ENCODE results near the gene FGF12.

Gene FGF12

DNA sequence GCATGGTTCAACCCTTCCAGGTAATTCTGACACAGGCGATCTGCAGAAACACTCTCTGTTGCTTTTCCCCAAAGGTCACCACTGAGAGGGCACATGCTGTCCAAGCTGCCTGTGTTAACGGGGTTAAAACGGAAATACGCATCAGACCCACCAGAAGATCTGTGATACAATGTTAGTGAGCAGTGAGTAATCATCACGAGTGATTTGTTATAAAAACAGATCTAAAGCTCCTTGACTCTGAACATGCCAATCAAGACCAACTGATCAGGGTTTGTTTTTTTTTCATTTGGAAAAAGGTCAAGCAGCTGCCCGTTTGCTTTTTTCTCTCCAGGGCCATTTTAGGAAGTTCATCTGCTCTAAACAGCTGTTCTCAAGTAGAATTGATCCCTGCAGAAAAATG lies 43.2 kb downstream of the FGF12 start:
- DNase-seq: no peak

DNA sequence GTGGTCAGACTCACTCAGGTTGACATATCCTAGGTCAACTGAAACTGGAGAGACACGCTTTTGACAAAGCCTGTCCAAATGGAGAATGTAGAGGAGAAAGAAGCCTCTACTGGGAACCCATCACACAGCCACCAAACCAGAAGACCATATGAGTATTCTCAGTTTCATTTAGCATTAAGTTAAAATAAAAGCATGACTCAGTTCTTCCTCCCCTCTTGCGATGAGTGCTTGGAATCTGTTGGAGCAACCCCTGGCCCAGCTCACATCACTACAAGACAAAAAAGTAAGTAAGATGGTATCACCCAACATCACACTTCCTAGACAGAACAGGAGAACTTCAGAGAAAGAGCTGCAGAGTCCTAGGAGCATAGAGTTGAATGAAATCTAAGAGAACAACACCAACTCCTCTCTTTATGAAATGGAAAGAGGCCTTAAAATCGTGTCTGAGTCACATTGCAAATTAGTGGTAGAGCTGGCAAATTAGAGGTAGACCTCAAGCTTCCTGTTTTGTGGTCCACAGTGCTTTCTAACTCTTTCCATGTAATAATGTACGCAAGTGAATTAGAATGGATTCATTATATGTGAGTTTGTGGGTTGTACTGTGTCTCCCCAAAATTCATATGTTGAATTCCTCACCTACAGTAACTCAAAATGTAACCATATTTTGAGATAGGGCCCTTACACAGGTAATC lies 51.2 kb downstream of the FGF12 start:
- no peak for DNase-seq

DNA sequence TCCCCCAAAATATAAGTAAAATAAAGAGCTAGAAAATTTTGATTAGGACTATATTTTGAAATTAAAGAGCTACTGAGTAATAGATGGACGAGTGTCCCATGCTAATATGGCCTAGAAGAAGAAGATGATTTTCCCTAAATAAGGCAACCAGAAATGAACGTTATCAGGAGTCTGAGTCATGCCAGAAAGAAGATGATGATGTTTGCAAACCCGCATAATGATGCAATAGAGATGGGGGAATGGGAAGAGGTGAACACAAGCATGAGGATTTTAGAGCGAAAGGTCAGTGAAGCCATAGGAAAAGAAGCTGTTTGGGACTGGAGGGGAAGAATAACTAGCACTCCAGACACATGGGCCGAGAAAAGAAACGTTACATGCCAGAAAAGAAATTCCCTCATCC lies 71.7 kb downstream of the FGF12 start:
- DNase-seq: no peak

DNA sequence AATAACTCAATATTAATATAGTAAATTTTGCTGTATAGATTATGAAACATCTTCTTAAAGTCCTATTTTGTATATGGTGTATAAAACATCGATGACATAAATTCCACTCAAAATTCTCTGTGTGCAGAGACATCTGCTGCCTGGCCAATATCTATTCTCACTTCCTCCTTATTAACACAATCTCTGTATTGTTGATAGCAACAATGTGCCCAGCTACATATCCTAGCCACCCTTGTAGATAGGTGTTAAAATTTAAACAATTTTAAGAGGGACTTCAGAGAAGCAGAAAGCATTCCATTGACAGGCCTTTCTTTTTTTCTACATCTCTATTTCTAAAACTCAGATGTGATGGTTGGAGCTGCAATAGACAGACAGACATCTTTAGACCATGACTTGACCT lies 72.3 kb downstream of the FGF12 start:
- DNase-seq: no peak

DNA sequence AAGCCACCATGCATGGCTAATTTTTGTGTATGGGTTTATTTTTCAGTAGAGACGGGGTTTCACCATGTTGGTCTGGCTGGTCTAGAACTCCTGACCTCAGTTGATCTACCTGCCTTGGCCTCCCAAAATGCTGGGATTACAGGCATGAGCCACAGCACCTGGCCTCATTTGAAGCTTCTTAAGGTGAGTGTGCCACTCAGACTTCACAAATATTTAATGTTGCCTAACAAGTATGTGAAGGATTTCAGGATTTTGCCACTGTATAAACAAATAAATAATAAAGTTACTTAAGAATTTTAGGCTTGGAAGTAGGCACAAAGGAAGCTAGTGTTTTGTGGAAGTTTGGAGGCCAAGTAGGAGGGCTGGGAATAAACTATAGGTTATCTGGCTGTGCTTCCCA lies 73.5 kb downstream of the FGF12 start:
- DNase-seq: no peak

DNA sequence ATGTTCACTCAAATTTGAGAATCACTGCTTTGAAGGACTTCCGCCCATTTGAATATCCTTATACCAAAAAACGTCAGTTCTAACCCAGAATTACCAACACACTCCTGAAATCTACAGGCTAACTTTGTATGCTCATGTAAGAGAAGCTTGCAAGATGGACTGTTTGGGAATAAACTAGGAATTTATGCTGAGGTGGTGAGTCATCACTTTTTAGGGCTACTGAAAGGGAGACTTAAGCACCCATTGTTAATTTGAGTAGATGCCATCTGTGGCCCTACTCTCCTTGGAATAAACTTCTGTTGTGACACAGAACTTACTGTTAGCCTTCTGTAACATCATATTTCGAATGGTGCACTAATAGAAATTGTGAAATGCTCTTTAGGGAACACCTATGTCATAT lies 74.6 kb downstream of the FGF12 start:
- DNase-seq: no peak

DNA sequence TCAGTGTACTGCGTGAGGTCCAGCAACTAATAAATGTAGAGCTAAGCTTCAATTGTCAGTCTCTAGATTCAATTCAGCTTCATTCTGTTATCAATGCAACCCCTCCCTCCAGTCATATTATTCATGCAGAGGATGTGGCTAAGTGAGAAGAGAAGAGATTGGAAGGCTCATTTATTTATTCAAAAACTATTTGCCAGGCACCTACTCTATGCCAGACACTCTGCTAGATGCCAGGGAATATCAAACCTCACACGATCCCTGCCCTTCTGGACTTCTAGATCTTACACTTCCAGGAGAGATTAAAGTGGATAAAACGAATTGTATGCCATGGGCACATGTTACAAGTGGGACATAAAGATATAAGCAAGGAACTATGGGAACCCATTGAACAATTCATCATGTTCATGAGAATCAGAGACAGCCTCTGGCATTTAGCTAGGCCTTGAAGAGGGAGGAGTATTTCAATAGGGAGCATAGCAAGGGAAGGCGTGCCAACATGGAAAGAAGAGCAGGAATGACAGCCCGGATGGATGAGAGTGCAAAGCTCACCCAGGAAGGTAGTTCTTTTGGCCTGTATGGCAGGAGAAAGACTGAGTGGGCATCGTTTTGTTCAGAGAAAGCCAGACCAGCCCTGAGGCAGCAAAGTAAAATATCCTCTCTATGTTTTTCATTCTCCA lies 75.4 kb downstream of the FGF12 start:
- no peak for DNase-seq

DNA sequence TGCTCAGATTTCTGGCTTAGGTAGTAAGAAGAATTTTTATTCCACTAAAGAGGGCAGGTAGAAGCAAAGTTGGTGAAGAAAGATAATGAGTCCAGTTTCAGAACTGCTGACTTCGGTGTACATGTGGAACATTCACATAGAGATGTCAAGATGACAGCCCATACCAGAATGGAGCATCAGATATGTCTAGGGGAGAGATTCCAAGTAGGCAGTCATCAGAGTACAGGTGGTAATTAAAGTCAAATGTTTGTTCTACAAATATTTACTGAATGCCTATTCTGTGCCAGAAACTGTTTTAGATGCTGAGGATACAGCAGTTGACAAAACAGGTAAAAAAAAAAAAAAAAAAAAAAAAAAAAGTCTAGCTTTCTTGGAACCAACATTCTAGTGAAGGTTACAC lies 81.9 kb downstream of the FGF12 start:
- DNase-seq: no peak

DNA sequence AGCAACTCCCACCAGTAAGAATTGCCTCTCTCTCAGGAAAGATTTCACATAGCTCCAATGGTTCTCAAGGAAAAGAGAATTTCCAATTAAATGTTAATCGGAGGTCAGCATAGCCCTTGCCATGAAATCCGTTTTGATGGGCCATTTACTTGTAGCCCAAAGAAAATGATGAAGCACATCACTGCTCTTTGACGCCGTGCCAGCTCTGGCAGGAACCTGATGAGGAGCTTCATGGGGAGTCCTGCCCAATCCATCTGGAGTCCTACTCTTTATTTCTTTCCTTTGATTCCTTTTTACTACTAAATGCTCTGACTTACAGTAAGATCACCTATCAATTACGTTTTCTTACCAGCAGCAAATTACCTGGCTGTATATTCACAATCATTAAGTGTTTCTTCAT lies 84.7 kb downstream of the FGF12 start:
- DNase-seq: peak in 1 of 2 experiments; percentile 11

DNA sequence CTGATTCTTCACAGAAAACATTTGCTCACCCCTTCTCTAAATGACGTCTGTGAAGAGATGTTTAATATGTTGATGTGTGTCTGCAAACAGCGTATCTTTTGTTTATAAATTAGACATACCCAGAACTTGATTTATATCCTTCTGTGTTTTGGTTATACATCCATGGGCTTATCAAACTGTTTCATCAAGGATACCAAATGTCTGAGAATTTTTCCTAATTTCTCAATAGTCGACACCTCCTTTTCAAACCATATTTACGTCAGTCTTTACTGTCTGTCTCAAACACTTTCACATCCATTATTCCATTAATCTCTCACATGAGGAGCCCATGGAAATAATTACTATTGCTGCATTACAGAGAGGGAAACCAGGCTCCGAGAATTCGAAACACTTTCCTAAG lies 85.4 kb downstream of the FGF12 start:
- no peak for DNase-seq

DNA sequence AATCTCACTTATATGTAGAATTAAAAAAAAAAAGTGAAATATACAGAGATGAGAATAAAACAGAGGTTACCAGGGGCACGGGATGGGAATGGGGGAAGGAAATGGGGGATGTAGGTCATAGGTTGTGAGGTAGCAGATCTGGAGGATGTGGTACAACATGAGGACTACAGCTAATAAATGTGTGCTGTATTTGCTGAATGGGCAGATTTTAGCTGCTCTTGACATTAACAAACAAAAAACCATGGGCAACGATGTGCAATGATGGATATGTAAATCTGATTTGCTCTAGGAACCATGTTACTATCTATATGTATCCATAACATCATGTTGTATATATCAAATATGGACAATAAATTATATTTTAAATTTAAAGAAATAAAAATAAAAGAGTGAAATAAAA lies 87.4 kb downstream of the FGF12 start:
- no peak for DNase-seq

DNA sequence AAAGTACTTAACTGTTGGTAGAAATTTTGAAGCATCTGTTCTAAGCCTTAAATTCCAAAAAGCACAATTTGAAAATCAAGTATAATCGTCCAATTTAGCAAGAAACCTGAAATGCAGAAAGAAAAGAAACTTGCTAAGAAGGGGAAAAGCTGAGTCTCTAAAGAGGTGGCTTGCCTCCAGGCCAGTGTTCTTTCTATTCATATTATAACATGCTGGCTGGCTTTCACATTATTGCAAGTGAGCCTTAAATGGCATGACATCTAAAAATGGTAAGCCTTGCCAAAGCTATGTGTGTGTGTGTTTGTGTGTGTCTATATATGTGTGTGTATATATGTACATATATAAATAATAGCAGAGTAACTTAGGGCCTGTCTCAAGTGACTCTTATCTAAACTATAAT lies 89.5 kb downstream of the FGF12 start:
- no peak for DNase-seq

DNA sequence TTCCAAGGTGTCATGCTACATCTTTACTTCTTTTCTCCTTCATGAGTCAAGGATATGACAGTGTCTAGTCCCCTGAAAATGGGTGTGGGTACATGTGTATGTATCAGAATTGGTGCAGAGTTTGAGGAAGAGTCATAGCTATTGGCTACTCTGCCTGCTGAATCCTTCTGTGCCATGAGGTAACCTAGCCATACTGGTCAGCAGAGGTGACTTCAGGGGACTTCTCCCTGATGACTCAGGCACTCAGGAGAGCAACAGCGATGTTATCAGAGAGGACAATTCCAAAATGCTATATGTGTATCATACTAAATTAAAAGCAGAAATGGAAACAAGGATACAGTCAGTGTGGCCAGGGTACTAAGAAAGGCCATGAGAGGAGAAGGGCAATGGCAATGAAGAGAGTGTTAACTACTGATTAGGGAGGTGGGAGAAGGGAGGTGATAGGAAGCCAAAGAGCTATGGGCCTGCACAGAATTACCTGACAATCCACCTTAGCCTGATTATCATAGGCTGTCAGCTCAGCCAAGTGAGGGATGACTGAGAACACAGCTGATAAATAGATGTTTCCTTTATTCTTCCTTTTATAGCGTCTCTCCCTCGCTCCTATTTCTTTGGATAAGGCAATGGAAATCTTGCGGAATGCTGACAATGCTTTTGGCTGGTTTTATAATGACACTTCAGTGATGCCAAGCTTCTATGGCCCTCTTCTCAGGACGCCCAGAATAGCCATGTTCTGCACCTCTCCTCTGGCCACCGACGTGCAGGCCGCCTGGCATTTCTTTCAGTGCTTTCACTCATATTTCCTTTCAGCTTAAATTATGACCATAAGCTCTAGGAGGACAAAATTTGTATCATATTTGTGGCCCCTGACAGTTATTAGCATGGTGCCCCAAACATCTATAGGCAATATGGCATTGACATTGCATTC lies 90.6 kb downstream of the FGF12 start:
- no peak for DNase-seq

DNA sequence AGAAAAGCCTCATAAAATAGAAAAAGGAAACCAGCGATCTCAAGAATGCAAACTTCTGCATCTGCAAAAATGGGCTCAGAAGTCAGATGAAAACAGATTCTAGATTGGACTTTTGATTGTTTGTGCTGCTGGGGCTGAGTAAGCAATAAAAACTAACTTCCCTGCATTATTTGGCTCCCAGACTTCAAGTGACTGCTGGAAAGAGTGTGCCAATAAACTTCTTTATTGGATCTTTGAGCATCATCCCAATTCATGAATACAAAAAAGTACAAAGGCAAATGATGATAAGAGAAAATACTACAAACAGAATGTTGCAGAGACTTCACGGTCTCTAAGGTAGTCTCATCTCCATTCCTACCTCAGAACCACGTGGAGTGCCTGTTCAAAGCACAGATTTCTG lies 97.9 kb downstream of the FGF12 start:
- no peak for DNase-seq

DNA sequence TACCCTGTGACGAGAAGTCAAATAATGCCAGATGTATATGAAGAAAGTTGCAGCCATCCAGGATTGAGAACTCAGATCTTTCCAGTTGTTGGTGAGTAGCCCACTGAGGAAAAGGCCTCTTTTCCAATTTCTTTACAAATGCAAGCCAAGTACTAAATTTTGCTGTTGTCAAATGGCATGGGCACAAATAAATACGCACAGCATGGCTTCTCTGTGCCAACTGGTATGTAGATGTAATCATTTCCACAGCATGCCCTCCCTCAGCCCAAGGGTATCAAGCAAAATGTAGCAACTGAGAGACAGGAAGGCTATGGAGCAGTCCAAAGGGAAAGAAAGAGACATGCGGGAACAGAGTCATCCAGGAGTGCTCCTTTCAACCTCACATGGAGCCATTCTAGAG lies 105.4 kb downstream of the FGF12 start:
- DNase-seq: no peak

DNA sequence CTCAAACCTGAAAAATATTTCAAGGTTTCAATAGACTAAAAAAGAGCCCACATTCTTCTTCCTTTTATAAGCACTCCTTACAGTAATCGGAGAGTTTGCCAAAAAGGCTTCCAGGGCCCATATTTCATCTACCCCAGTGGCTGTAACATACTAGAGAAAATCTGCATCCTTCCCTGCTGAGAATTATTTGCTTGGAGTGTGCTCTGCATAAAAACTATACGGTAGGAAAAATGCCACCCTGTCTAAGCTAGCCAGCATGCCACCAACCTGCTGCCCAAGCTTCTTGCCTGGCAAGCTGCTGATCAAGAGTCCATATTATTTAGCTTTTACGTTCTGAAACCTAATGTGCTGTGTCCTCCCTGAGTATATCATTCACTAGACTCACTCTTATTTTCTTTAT lies 107.1 kb downstream of the FGF12 start:
- no peak for DNase-seq

DNA sequence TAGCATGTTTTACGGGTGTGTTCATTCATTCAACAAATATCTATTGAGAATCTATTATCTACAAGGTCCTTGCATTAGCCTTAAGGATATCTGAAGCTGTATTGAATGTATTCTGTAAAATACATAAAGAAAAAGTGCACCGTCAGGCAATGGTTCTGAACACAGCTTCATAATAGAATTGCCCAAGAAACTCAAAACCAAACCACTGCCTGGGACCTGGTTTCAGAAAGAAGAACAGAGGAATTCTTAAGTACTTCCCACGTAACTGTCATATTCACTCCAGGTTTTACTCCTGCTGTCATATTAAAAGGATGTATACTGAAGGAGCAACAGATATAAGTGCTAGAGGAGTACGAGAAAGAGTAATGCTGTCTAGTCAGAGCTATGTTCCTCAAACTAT lies 115.9 kb downstream of the FGF12 start:
- DNase-seq: no peak

DNA sequence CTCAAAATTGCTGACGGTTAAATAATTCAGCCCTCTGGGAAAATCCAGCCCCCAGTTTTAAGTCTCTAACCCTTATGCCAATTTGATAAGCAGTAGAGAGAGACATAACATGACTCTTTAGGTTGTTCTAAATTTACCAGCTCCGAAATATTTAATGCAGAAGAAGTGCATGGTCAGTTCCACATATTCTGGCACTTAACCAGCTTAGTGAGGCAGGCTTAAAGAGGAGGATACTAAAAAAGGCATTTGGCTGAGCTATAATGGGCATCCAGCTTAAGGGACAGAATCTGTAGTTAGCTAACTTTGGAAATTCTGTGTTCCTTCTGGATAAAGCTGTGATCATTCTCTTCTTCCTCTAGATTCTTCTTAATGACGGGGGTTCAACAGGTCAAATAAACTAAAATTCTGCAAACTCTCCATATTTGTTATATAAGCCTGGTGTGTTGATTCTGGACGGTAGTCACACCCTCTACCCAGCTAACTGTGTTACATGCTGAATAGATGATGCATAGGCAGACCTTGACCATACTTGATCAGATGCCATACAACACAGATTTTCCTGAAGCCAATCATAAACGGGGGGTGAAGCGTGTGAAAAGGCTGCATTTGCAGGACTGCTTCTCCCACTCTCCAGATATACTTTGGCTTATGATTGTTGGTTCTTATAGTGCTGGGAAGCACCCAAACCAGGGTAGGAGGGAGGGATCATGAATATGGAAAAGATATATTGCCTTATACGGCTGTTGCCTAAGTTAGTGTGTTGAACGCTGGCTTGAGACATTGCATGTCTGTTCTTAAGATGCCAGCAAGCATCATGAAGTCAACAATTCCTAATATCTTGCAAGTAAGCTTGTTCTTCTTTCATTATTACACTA lies 118.4 kb downstream of the FGF12 start:
- DNase-seq: no peak

DNA sequence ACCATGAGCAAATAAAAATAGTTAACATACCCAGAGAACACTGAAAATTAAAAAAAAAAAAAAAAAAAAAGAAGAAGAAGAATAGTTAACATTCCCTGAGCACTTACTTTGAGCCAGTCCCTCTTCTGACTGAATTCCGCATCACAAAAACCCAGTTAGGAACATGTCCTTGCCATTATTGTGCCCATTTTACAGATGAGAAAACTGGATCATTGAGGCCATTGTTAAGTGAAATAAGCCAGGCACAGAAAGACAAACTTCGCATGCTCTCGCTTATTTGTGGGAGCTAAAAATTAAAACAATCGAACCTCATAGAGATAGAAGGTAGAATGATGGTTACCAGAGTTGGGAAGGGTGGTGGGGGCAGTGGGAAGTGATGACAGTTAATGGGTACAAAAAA lies 119.5 kb downstream of the FGF12 start:
- DNase-seq: no peak

DNA sequence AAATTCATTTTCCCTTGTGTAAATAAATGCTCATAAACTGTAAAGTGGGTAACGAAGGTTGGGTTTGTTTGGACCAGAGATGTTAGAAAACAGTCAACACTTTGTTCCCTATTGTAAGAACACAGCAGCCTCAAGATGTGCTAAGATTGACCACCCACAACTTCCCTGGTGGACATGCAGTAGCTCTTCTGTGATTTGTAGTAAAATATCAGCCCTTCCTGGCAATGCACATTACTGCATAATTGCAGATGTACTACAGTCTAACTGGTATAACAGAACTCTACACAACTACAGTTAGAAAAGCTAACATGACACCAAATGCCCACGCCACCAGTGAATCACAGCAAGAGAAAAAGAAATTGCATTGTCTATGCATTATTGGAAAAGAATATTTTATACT lies 129.4 kb downstream of the FGF12 start:
- no peak for DNase-seq

DNA sequence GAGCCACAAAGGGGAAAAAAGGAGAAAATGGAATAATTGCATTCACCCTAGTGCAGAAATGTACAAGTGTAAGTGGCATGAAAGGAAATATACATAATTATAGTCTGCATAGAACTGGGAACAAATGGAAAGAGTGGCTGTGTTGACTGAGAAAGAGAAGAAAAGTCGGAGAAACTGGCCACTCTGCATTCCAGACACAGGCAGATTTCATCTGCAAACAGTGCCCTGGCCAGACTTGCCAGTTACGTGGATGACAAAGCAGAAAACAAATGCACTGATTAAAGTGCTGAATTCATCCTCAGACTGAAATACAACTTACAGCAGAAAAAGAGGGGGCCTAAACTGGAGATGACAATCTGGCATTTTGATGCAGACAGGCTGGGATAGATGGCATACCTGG lies 129.8 kb downstream of the FGF12 start:
- no peak for DNase-seq

DNA sequence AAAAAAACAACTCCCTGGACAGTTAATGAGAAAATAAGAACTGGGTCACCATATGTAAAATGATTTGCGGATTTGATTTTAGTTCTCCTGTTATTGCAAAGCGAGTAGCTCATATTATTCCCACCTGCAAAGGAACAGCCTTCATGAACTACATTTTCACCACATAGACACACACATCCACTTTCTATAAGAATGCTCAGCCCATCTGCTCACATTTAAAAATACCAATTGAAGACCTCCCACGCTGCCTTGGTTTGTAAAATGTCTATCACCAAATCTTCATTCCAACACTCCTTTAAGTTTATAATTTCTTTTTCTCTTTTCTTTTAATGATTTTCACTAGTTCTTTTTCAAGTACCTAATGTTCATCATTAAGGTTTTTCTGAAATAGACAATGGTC lies 148.6 kb downstream of the FGF12 start:
- no peak for DNase-seq

DNA sequence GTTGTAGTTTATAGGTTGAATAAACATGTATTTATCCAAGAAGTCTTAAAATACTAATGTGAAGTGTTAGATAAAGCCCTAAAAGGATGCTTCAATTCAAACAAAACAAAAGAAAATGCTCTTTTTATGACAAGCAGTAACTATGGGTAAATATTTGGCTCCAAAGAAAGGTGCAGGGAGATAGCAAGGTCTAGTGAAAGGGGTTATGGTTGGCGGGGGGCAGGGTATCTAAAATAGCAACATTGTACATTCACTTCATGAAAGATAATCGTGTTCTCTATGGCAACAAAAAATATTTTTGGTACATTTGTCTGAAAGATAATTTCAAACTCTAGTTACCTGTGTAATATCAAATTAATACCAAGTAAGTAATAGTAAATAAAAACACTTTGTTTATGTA lies 149.5 kb downstream of the FGF12 start:
- DNase-seq: no peak
